HEK293T (cell line): Measurements from ENCODE around the gene EIF4EBP2.

Experiments
- FOXA1 ChIP-seq: fragments of 450-650 bp; IDR thresholded peaks from 2 replicates; pipeline ENCODE4 v1.6.1; 2016; ENCODE audit warnings: mild to moderate bottlenecking
- SUZ12 ChIP-seq: fragments of 450-650 bp; IDR thresholded peaks from 2 replicates; pipeline ENCODE4 v1.6.1; 2016; ENCODE audit warnings: mild to moderate bottlenecking
- TARDBP ChIP-seq: fragments of 450-650 bp; IDR thresholded peaks from 2 replicates; pipeline ENCODE4 v1.6.1; 2016

DNA sequence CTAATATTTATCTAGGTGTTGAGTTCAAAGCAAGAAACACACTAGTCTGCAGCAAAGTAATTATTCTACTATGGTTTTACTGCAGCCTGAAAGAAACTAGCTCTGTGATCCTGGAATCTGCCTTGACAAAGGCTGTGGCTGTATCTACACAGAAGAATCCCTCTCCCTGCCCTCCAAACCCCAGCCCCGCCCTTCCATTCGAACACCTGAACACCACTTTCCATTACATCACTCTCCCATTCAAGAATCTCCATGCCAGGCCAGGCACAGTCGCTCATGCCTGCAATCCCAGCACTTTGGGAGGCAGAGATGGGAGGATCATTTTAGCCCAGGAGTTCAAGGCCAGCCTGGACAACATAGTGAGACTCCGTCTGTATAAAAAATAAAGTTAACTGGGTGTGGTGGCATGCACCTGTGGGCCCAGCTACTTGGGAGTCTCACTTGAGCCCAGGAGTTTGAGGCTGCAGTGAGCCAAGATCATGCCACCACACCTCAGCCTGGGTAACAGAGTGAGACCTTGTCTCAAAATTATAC lies 44.9 kb upstream of the EIF4EBP2 start:
- TF ChIP-seq SUZ12 (no peak), FOXA1 (no peak), TARDBP (no peak)
